Head of caudate nucleus (tissue), 42 donors: ENCODE measurements around the gene ZNF165.
"Not testable (repeated sequence)": the region's sequence is repeated elsewhere in the genome, so short reads cannot be mapped to it uniquely, and the experiment has no call there.

Source experiments
- DNase-seq, 42 donors: peaks; one replicate each; pipeline versions ENCODE4 v3.0.0 to v3.0.0-alpha.2; 2020 to 2021; ENCODE audit warnings: mixed read lengths in 7 of 42
- intact Hi-C: fragments of 100-400 bp; cut with DNase I; formaldehyde crosslinking; loops from one replicate; pipeline ENCODE4 v1.15.0; 2022

Gene ZNF165

DNA sequence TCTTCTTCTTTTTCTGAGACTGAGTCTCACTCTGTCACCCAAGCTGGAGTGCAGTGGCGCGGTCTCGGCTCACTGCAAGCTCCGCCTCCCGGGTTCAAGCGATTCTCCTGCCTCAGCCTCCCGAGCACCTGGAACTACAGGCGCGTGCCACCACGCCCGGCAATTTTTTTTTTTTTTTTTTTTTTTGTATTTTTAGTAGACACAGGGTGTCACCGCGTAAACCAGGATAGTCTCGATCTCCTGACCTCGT lies at the start of gene ZNF165:
TSS of gene ZNF165 (plus strand) at position 188 of the 250 bp plus-strand sequence. CDS start 4,913 bp downstream, outside the sequence.
- DNase-seq: peak in 1 of 42 donors; percentile 19
- intact Hi-C loops: loop anchor here (5.0 to 10.0 kb wide), 2 partner anchors 54 to 257 kb away; partner anchors contain the start of gene ZSCAN31

DNA sequence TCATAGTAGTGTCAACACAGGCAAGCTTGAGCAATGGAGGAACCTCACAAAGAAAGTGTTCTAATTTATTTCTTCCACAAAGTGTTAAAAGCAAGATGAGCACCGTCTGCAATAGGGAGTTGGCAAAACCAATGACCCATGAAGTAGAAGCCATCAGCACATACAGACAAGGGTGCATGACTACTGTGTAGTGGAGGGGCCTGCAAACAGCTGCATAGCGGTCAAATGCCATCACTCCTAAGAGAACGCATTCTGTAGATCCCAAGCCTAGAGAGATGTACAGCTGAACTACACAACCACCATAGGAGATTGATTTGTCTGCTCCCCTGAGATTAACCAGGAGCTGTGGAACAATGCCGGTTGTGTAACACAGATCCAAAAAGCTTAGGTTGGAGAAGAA lies 26.8 kb upstream of the ZNF165 start:
- no peak for DNase-seq
- intact Hi-C loops: no loop called here

DNA sequence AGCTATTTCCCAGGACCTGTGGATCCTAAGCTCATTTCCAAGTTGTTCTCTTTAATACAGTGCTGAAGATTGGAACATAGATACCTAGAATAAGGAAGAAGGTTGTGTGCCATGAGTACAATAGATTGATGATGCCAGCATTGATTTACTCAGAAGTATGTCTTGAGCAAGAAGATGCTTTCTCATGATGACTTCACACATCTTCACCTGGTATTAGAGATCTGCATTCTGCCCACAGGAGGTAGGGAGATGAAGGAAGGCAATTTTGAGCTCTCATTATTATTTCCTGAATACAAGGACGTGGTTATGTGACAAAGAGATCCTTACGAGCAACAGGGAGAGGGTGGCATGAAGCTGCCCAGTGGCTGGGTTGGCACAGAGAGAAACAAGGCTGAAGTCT lies 20.0 kb upstream of the ZNF165 start:
- DNase-seq: no peak
- intact Hi-C loops: no loop called here

DNA sequence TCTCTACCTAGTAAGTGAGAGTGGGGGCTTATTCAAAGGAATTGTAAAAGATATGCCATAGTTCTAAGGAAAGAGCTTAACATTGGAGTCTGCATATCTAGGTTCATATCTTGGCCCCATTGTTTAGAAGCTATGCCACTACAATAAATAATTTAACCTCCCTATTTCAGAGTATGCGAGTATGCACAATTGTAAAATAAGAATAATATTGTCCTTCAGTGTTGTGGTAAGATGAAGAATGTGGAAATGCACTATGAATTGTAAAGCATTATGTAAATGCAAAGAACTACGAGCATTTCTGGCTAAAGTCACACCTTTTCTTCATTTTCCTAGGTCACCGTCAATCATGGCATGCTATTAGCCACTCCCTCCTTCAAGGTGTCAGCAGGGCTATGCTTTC lies 16.1 kb upstream of the ZNF165 start:
- no peak for DNase-seq
- intact Hi-C loops: no loop called here

DNA sequence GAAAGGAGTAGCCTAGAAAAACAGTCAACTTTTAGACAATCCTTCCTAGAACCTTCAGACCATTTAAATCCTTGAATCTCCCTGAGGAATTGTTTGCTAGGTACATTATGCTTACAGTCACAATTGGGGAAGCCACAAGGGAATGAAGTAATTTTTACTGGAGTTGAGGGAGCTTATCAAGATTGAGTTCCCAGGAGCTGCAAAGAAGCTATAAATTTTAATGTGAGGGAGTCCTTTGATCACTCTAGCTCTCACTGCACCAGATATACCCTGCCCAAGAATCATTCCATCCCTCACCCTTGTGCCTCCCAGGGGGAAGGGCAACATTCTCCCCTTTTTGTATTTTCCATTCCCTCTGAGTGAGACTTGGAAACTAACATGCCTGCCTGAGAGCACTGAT lies 12.3 kb upstream of the ZNF165 start:
- no peak for DNase-seq
- intact Hi-C loops: no loop called here

DNA sequence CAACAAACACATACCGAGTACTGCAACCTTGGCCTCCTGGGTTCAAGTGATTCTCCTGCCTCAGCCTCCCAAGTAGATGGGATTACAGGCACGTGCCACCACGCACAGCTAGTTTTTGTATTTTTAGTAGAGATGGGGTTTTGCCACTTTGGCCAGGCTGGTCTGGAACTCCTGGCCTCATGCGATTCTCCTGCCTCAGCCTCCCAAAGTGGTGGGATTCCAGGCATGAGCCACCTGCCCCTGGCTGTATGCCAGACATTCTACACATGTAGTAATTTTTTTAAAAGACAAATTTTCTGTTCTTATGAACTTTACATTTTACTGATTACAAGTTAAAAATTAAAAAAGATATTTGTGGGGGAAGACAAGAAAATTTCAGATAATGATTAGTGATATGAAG lies 9.4 kb upstream of the ZNF165 start:
- intact Hi-C loops, DNase-seq: not testable (repeated sequence)

DNA sequence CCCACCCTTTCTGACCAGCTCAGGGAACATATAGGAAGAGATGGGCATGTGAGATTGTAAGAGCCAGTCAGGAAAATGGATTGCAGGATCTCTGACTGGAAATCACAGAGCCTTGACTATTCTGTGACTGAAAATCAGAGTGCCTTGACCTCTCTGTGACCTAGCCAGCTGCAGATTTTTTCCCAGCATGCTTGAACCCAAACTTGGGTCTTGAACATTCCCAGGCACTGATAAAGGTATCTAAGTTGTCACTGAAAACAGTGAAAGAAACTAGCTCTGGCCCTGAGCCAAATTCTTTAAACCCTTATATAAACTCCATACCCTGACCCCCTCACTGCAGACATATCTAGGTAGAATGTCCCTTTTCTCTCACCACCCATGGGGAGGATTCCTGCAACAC lies 2.3 kb upstream of the ZNF165 start:
- no peak for DNase-seq
- intact Hi-C loops: no loop called here

DNA sequence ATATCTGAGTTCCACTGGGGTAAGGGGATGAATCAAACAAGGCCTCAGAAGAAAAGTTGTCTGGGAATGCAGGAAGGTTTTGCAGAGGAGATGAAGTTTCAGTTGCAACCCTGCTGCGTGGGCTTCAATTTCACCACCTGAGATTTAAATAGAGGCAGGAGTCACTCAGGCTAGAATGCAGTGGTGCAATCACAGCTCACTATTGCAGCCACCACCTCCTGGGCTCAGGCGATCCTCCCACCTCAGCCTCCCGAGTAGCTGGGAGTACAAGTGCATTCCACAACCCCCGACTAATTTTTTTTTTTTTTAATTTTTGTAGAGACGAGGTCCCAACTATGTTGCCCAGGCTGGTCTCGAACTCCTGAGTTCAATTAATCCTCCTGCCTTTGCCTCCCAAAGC lies 1.5 kb upstream of the ZNF165 start:
- DNase-seq: no peak
- intact Hi-C loops: no loop called here

DNA sequence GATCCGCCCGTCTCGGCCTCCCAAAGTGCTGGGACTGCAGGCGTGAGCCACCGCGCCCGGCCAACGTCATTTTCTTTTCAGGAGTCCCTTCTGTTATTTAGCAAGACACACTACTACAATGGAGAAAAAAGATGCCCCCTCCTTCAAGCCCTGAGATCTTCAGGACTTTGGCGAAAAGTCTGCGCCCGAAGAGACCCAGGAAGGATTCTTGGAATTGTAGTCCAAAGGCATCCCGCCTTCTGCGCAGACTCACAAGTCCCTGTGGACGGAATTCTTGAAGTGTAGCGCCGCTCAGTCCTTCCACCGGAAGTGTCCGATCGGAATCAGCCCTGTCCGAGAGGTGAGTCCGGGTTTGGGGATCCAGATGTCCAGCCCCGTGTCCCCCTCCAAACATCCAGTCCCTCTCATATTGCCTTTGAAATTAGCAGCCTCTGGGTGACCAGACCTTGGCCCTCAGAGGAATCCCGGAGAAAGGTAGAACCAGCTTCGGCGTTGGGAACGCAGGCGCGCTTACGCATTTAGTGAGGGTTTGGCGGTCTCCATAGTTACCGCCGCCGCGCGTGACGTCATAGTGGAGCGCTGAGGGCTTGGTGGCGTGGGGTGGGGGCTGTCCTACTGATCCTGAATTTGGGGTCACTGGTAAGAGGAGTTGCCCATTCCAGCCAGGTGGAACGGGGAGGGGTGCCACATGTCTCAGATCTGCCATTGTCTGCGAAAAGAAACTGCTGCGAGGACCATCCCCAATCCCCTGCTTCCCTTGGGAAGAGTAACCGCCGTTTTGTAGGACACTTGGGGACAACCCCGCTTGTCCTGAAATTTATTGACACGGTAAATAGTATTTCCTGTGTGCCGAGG lies 490 bp downstream of the ZNF165 start:
- peak; percentile 87 to 96 (median 93) for DNase-seq
- intact Hi-C loops: loop anchor here (5.0 to 10.0 kb wide), 2 partner anchors 54 to 256 kb away; partner anchors contain the start of gene ZSCAN31

DNA sequence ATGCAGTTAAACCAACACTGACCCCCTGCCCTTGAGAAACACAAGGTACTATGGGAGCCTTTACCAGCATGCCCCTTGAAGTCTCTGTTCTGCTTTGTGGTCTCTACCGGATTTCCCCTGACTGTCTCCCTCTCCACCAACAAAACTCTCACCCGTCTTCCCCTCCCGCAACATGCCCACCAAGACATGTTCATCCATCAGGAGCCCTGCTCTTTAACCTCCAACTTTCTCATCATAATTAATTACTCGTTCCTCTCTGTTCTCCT lies 1.1 kb downstream of the ZNF165 start:
- intact Hi-C loops: loop anchor here (5.0 to 10.0 kb wide), 2 partner anchors 53 to 256 kb away; partner anchors contain the start of gene ZSCAN31
- DNase-seq: peak in 1 of 42 donors; percentile 8

DNA sequence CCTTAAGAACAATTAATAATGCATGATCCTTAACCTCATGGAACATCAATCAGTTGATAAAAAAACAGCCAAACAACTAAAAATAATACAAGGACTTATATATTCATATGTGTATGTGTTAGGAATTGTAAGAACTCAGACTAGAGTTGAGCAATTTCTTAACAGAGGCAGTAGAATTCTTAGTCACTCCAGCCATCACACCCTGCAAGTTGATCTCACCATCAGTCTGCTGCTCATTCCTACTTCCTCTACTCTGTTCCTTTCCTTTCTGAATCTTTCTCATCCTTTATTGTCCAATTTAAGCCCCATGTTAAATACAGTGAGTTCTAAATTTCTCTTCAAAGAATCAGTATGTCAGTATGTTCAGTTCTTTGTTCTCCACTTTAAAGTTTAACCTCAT lies 2.6 kb downstream of the ZNF165 start:
- intact Hi-C loops: loop anchor here (5.0 to 10.0 kb wide), 2 partner anchors 52 to 254 kb away; partner anchors contain the start of gene ZSCAN31
- DNase-seq: no peak

DNA sequence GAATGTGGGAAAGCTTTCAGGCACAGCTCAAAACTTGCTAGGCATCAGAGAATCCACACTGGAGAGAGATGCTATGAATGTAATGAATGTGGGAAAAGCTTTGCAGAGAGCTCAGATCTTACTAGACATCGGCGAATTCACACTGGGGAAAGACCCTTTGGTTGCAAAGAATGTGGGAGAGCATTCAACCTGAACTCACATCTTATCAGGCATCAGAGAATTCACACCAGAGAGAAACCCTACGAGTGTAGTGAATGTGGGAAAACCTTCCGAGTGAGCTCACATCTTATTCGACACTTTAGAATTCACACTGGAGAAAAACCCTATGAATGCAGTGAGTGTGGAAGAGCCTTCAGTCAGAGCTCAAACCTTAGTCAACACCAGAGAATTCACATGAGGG lies 8.7 kb downstream of the ZNF165 start:
- intact Hi-C loops: loop anchor here (10.0 kb wide), 1 partner anchor 46 kb away; no protein-coding TSS in a partner anchor

DNA sequence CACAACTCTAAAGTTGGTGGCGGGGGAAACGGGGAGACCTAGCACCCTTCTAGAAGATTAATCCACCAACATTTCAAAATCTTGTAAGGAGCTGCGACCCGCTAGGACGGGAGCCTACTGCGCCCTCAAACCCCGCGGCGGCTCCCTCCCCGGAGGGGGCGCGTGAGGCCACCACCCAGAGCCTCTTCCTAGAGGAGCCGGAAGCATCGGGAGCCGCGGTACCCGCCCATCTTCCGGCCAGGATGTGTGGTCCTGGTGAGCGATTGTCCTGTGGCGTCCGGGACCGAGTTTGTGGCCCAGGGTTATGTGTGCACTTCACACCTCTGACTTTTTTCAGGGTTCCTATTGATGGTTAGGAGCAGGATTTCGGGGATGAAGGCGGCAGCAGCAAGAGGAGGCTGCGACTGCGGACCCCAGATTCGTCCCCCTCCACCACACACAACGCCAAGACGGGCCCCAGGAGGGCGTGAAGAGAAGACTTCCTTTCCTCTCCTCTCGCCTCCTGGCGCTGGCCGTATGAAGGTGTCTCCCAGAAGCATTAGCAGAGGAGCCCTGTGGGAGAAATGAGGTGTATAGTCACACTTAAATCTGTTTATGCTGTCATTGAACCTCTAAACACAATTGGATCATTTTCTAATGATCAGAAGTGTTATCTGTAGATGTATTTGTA lies 10.7 kb downstream of the ZNF165 start:
- intact Hi-C loops: no loop called here
- peak in 20 of 42 donors; percentile 2 to 53 (median 26) for DNase-seq

More for the DNA sequence above, 8.7 kb downstream of the ZNF165 start:
- no peak for DNase-seq

DNA sequence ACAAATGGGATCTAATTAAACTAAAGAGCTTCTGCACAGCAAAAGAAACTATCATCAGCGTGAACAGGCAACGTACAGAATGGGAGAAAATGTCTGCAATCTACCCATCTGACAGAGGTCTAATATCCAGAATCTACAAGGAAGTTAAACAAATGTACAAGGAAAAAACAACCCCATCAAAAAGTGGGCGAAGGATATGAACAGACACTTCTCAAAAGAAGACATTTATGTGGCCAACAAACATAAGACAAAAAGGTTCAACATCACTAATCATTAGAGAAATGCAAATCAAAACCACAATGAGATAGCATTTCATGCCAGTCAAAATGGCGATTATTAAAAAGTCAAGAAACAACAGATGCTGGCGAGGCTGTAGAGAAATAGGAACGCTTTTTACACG lies 21.9 kb downstream of the ZNF165 start:
- intact Hi-C loops, DNase-seq: not testable (repeated sequence)

DNA sequence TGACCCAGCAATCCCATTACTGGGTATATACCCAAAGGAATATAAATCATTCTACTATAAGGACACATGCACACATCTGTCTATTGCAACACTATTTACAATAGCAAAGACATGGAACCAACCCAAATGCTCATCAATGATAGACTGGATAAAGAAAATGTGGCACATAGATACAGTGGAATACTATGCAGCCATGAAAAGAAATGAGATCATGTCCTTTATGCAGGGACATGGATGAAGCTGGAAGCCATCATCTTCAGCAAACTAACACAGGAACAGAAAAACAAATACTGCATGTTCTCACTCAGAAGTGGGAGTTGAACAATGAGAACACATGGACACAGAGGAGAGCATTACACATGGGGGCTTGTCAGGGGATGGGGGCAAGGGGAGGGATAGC lies 22.3 kb downstream of the ZNF165 start:
- DNase-seq, intact Hi-C loops: not testable (repeated sequence)

DNA sequence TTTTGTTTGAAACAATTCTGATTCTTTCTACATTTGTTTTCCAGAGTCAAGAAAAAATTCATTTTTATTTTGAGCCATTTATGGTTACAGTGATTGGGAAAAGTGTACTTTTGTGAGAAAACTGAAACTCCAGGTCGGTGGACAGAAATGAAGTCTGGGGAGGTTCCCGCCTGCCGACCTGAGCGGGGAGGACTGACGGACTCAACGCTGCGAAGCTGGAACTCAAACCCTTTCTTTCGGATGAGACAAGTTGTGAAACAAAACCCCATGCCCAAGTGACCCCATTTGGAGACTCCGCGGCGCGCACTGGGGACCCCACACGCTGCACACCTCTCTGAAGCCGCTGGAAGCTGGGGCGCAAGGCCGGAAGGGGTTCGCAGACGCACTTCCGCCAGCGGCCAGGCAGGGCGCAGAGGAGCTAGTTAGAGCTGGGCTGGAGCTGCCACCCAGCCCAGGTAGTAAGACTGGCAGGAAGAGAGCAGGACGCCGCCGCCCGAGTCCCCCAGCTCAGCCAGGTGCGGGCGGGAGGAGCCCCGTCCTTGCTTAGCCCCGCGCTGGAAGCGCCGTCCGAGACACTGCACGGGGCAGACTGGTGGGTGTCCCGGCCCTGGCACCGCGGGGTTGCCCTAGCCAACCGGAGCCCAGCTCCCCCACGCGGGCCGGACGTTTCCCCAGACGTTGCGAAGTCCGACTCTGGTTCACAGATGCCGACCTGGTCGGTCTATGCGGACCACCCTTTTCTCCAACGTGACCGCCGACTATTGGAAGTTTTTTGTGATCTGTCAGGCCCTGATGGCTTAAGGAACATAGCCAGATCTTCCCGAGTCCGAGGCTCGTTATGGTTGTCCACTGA lies 24.2 kb downstream of the ZNF165 start:
- peak; percentile 49 to 92 (median 84) for DNase-seq
- intact Hi-C loops: no loop called here

DNA sequence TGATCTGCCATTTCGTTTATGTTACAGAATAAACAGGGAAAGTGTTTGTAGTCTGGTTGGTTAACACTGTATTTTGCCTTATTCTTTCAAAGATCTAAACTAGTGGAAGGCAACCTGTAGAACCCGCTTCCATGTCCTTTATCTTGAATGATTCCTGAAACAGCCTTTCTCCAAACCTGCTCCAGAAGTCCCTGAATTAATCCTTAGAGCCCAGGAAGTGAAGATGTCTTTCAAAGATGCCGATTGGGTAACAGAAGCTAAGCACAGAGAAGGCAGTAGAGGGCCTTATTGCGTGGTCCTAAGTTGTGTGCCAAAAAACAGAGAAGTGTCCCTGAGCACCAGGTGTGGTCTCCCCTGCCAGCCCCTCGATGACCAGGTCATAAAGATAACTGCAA lies 24.9 kb downstream of the ZNF165 start:
- no peak for DNase-seq
- intact Hi-C loops: no loop called here

DNA sequence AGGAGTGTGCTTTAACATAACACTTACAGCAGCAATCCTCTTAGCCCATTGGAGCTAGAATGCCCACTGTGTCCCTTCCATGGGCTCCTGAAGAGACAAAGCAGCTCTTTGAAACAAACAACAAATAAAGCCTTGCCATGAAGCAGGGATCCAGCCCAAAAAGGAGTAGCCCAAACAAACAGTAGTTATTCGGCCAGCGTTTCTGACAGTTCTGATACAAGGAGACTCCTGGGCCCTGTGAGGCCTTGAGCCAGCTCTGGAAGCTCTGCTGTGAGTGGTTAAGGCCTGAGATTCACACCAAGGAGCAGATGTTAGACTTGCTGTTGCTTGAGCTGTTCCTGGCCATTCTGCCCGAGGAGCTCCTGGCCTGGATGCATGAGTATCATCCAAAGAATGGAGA lies 27.1 kb downstream of the ZNF165 start:
- DNase-seq: peak in 24 of 42 donors; percentile 7 to 57 (median 32)
- intact Hi-C loops: no loop called here

DNA sequence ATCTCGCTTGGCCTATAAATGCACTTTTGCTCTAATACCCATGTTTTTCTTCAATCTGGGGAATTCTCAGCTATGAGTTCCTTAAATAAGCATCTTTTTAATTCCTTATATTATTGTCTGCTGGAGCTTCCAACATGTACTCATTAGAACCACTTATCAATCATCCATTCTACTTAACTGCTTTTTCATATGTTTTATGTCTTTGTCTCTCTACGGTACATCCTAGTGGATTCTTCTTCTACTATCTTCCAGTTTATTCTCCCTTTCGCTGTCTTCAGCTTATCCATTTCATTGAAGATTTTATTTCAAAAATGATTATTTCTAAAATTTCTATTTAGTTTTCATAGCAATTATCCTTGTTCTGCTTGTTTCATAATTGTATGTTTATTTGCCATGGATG lies 31.6 kb downstream of the ZNF165 start:
- no peak for DNase-seq
- intact Hi-C loops: no loop called here

DNA sequence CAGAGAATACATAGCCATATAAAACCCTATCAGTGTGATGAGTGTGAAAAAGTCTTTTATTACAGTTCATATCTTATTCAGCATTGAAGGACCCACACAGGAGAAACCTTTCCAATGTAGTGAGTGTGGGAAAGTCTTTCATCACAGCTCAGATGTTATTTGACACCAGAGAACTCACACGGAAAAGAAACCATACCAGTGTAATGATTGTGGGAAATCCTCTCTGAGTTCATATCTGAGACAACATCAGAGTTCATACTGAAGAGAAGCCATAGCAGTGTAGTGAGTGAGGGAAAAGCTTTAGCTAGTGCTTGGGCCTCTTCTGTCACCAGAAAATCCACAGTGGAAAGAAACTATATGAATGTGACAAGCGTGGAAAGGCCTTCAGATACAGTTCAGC lies 35.4 kb downstream of the ZNF165 start:
- no peak for DNase-seq
- intact Hi-C loops: no loop called here
